ENCODE results near the gene MRPL30. TPM values are rescaled to one million over a fixed set of nuclear protein-coding genes. Genes with fewer than 3 reads are reported as not detected.
"Not testable (repeated sequence)": the region's sequence is repeated elsewhere in the genome, so short reads cannot be mapped to it uniquely, and the experiment has no call there.

The MRPL30 gene
- 25.3 and 40.7 TPM in 2 replicates for total RNA-seq

- peak within 1 kb of the TSS; percentile 87 for H3K4me3 ChIP-seq (ENCODE audit: low read depth, low read length)
- no peak for TF ChIP-seq CTCF (conservative IDR thresholded peaks at IDR 0.05; ENCODE audit: low read depth, low read length)
- DNase-seq (ENCODE audit: low read depth): peak; percentile 89
Measured at GRCh38 chr2:99180755-99181623, at the start of gene MRPL30, which contains the start of gene MITD1. MRPL30 (plus strand) TSS chr2:99181184; CDS start chr2:99186204, 5,020 bp downstream. MITD1 (minus strand) TSS chr2:99181058; CDS start chr2:99180981, 77 bp downstream.

GRCh38 chr2:99135044-99135556 lies 45.9 kb upstream of the MRPL30 start:
- H3K4me3 ChIP-seq (ENCODE audit: low read depth, low read length); DNase-seq (ENCODE audit: low read depth): not testable (repeated sequence)

- TF ChIP-seq CTCF (conservative IDR thresholded peaks at IDR 0.05; ENCODE audit: low read depth, low read length): no peak
- no peak for DNase-seq (ENCODE audit: low read depth)
- no peak overlapping the region for H3K4me3 ChIP-seq (ENCODE audit: low read depth, low read length)
Measured at GRCh38 chr2:99139003-99139402, 42.0 kb upstream of the MRPL30 start.

GRCh38 chr2:99140056-99140859 lies 40.7 kb upstream of the MRPL30 start:
- H3K4me3 ChIP-seq (ENCODE audit: low read depth, low read length): peak overlapping the region; percentile 89
- TF ChIP-seq CTCF (conservative IDR thresholded peaks at IDR 0.05; ENCODE audit: low read depth, low read length): no peak
- no peak for DNase-seq (ENCODE audit: low read depth)

- DNase-seq (ENCODE audit: low read depth): no peak
Measured at GRCh38 chr2:99140860-99141109, 40.2 kb upstream of the MRPL30 start.

GRCh38 chr2:99141110-99142108 lies 39.6 kb upstream of the MRPL30 start, which contains the start of gene C2orf15:
C2orf15 (plus strand) TSS chr2:99141707; CDS start chr2:99150559, 8,852 bp downstream.
- peak; percentile 38 for DNase-seq (ENCODE audit: low read depth)
- H3K4me3 ChIP-seq (ENCODE audit: low read depth, low read length): peak within 1 kb of the TSS; percentile 89
- TF ChIP-seq CTCF (conservative IDR thresholded peaks at IDR 0.05; ENCODE audit: low read depth, low read length): no peak

More at GRCh38 chr2:99140860-99141109, 40.2 kb upstream of the MRPL30 start:
- H3K4me3 ChIP-seq (ENCODE audit: low read depth, low read length): peak overlapping the region; percentile 89
- no peak for TF ChIP-seq CTCF (conservative IDR thresholded peaks at IDR 0.05; ENCODE audit: low read depth, low read length)
